ENCODE measurements around the gene SYN1.

DNA sequence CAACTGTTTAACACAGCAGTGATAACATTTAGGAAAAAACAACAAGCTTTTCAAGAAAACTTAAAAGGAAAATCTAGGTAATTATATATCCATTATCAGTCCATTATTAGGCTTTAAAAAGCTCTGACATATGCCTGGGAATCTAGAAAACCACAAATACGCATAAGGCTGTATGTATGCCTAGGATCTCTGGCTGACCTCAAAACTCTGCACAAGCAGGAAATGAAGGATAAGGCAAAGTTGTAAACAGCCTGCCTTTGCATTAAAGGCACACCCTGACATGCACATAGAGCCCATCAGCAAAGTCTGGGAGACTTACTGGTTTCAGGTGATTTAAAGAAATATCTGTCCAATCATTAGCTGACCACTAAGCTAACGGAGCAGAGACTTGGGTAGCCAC, 23.4 kb downstream of the SYN1 start:
- TF ChIP-seq YY1 (IDR thresholded peaks at IDR 0.05) (no peak), RAD21 (IDR thresholded peaks at IDR 0.05) (no peak), HNF4G (IDR thresholded peaks at IDR 0.05) (no peak), JUND (IDR thresholded peaks at IDR 0.05) (no peak), SP1 (IDR thresholded peaks at IDR 0.05) (no peak), TAF1 (conservative IDR thresholded peaks at IDR 0.05) (no peak), FOXA1 (IDR thresholded peaks at IDR 0.05) (no peak), GABPA (IDR thresholded peaks at IDR 0.05 in 1 of 2, conservative IDR thresholded peaks at IDR 0.05 in 1 of 2) (no peak), EGR1 (IDR thresholded peaks at IDR 0.05; ENCODE audit: low read depth in 2 of 2) (no peak)
- TF ChIP-seq, protein P1, sequence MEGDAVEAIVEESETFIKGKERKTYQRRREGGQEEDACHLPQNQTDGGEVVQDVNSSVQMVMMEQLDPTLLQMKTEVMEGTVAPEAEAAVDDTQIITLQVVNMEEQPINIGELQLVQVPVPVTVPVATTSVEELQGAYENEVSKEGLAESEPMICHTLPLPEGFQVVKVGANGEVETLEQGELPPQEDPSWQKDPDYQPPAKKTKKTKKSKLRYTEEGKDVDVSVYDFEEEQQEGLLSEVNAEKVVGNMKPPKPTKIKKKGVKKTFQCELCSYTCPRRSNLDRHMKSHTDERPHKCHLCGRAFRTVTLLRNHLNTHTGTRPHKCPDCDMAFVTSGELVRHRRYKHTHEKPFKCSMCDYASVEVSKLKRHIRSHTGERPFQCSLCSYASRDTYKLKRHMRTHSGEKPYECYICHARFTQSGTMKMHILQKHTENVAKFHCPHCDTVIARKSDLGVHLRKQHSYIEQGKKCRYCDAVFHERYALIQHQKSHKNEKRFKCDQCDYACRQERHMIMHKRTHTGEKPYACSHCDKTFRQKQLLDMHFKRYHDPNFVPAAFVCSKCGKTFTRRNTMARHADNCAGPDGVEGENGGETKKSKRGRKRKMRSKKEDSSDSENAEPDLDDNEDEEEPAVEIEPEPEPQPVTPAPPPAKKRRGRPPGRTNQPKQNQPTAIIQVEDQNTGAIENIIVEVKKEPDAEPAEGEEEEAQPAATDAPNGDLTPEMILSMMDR (IDR thresholded peaks at IDR 0.05; ENCODE audit: low read depth, low read length, missing input control), result no peak
- TF ChIP-seq, protein P2, sequence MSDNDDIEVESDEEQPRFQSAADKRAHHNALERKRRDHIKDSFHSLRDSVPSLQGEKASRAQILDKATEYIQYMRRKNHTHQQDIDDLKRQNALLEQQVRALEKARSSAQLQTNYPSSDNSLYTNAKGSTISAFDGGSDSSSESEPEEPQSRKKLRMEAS (IDR thresholded peaks at IDR 0.05), result no peak
- TF ChIP-seq, protein P3, sequence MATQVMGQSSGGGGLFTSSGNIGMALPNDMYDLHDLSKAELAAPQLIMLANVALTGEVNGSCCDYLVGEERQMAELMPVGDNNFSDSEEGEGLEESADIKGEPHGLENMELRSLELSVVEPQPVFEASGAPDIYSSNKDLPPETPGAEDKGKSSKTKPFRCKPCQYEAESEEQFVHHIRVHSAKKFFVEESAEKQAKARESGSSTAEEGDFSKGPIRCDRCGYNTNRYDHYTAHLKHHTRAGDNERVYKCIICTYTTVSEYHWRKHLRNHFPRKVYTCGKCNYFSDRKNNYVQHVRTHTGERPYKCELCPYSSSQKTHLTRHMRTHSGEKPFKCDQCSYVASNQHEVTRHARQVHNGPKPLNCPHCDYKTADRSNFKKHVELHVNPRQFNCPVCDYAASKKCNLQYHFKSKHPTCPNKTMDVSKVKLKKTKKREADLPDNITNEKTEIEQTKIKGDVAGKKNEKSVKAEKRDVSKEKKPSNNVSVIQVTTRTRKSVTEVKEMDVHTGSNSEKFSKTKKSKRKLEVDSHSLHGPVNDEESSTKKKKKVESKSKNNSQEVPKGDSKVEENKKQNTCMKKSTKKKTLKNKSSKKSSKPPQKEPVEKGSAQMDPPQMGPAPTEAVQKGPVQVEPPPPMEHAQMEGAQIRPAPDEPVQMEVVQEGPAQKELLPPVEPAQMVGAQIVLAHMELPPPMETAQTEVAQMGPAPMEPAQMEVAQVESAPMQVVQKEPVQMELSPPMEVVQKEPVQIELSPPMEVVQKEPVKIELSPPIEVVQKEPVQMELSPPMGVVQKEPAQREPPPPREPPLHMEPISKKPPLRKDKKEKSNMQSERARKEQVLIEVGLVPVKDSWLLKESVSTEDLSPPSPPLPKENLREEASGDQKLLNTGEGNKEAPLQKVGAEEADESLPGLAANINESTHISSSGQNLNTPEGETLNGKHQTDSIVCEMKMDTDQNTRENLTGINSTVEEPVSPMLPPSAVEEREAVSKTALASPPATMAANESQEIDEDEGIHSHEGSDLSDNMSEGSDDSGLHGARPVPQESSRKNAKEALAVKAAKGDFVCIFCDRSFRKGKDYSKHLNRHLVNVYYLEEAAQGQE (IDR thresholded peaks at IDR 0.05), result no peak
- TF ChIP-seq, protein P4, sequence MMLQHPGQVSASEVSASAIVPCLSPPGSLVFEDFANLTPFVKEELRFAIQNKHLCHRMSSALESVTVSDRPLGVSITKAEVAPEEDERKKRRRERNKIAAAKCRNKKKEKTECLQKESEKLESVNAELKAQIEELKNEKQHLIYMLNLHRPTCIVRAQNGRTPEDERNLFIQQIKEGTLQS (IDR thresholded peaks at IDR 0.05), result no peak
